SIG-M5 treated with dmso at 0.1 percent for 504 hours (cell line): ENCODE data around the gene LCN12.

Experiments
- DNase-seq: peaks from one replicate; lab custom pipeline; 2025; ENCODE audit not compliant: unreplicated experiment; lab: John Stamatoyannopoulos, UW

Gene LCN12, protein sequence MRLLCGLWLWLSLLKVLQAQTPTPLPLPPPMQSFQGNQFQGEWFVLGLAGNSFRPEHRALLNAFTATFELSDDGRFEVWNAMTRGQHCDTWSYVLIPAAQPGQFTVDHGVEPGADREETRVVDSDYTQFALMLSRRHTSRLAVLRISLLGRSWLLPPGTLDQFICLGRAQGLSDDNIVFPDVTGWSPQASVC

DNA sequence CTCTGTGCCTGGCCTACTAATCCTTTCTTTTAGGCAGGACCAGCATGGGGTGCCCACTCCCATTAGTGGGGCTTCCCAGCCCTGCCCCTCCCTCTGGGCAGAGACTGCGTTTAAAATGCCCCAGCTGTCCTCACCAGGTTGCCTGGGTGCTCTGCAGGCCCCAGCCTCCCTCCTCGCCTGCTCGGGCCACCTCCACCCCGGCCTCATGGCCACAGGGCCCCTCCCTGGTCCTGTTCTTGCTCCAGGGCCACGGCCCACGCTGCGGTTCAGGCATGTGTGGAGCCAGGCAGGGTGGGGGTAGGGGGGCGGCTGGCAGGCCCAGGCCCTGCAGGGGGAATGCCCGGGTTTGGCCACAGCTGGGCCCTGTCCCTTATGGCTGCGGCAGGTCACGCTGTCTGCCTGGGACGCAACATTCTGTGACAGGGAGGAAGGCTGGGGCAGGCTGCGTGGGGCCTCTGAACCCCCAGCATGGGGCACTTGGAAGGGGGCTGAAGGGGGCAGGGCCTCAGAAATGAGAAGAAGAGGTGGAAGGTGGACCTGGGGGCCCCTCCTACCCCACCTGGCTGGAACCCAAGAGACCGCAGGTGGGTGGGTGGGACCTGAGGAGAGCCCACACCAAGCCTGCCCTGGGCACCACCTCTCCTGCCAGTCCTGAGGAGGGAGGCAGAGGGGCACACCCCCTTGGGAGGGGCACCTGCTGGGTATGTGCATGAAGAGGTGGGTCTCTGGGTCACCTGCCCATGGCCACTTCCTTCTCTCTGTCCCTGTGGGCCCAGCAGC, at the start of gene LCN12:
Gene LCN12 (plus strand): TSS at position 733 of the 780 bp plus-strand sequence. CDS start 55 bp downstream, outside the sequence.
- DNase-seq: no peak

DNA sequence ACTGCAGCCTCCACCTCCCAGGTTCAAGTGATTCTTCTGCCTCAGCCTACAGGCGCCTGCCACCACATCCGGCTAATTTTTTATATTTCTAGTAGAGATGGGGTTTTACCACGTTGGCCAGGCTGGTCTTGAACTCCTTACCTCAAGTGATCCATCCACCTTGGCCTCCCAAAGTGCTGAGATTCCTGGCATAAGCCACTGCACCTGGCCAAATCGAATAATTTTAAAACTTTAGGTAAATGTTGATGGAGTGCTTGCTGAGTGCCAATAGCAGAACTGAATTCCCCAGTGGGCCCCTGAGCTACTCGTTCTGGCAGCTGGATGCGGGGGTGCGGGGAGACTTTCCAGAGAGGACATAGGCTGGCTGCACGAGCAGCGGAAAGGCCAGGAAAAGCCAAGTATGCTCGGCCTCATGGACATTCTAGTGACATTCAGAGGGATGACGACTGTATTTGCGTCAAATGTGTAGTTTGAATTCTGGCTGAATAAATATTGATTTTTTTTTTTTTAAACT, 49.0 kb upstream of the LCN12 start:
- DNase-seq: no peak

DNA sequence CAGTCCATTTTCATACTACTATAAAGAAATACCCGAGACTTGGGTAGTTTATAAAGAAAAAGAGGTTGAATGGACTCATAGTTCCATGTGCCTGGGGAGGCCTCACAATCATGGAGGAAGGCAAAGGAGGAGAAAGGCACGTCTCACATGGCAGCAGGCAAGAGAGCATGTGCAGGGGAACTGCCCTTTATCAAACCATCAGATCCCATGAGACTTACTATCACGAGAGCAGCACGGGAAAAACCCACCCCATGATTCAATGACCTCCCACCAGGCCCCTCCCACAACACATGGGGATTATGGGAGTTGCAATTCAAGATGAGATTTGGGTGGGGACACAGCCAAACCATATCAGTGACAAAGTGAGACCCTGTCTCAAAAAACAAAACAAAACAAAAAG, 45.8 kb upstream of the LCN12 start:
- DNase-seq: no peak

DNA sequence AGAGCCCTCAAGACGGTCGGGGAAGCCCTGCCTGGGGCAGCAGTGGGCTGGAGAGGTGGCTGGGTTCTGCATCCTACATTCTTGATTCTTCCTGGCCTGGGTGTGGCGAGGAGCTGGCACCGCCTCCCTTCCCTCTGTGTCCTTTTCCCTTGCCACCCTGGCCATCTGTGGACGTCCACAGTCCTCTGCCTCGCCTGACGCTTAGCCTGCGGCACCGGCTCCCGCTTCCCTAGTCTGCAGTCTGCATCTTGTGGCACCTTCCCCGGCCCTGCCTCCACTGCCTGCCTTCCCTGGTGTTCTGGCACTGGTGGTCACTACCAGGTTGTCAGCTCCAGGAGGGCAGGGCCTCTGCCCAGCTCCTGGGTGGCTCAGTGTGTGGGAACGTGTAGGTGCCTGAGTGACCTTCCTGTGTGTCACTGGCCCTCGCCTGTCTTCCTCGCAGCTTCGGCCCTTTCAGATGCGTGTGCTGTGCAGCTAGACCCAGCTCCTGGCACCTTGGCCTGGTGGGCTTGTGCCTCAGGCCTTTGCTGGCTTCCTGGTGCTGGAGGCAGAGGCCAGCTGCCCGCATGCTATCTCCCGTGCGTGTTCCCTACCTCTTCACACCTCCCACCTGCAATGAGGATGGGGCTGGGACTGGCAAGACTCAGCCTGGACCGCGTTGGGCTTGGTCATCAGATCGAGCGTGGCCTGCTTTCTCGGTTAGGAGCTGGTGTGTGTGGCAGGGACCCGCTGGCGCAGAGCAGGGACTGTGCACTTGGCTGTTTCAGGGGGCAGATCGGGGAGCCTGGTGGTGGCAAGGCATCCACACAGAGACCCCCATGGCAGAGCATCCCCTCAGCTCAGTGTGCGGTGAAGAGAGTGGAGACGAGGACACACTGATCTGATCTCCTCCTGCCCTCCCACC, 44.8 kb upstream of the LCN12 start:
- DNase-seq: no peak

DNA sequence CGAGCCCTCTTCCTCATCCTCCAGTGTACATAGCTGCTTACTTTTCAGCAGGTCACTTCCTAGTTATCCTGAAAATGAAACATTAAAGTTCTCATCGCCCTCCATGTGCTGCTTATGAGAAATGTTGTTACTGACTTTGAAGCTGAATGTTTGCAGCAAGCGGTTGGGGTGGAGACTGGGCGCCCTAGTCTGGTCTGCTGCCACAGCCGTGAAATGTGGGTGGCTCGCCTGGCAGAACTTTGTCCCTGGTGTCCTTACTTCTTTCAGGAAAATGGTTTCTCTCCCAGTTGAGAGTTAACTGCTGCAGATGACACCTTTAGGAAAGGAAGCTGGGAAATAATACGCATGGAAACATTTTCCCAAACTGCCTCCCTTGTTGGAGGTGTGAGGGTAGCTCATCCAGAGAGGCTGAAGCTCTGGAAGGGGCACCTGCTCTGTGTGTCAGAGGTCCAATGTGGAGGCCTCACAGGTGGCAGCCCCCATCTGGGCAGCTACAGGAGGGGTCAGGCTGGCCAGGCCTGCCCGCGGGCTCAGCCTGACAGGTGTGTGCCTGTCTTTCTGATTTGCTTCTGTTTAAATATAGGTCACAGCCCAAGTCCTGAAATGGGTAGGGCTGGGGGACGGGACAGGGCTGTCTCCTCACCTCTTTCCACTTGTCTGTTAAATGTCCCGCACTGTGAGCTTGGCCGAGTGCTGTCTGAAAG, 41.7 kb upstream of the LCN12 start:
- DNase-seq: no peak

DNA sequence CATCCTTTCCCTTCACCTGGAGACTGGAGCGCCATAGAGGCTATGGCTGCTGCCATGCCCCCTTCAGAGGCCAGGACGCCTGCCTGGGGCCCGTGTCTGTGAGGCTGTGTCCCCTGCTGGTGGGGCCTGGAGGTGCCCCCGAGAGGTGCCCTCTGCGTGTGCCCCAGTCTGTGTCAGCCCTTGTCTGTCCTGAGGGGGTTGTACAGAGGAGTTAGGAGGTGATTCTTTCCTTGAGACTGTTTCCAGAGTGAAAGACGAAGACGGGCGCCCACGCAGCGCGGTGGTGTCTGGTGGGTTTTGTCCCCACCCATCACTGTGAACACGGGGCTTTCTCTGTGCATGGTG, 41.2 kb upstream of the LCN12 start:
- DNase-seq: no peak

DNA sequence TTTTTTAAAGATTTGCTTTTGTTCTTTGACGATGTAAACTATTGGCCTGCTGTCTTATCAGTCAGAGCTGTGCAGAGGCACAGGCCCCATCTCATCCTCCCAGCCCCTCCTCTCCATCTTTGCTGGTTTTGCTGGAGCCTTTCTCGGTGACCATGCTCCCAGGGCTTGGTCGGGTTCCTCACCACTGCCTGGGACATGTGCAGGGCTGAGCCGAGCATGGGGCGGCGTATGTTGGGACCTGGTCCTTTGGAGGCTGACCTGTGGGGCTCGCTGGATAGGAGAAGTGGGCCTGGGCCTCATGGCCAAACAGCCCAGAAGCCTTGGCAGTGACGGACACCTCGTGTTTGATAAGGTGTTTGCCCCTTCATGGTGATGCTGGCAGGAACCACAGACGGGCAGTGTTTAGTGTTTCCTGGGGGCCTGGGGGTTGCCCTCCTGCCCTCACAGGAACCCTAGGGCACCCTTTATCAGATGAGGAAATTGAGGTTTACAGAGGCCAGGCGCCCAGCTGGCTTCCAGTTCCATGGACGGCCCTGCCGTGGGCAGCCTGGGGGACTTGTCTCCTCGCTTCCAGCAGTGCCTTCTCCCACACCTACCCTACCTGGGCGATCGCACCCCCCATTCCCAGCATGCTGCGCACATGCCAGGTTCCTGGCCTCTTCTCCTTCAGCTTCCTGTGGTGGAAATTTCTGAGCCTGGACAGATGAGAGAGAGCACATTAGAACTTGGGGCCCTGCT, 38.2 kb upstream of the LCN12 start:
- DNase-seq: no peak

DNA sequence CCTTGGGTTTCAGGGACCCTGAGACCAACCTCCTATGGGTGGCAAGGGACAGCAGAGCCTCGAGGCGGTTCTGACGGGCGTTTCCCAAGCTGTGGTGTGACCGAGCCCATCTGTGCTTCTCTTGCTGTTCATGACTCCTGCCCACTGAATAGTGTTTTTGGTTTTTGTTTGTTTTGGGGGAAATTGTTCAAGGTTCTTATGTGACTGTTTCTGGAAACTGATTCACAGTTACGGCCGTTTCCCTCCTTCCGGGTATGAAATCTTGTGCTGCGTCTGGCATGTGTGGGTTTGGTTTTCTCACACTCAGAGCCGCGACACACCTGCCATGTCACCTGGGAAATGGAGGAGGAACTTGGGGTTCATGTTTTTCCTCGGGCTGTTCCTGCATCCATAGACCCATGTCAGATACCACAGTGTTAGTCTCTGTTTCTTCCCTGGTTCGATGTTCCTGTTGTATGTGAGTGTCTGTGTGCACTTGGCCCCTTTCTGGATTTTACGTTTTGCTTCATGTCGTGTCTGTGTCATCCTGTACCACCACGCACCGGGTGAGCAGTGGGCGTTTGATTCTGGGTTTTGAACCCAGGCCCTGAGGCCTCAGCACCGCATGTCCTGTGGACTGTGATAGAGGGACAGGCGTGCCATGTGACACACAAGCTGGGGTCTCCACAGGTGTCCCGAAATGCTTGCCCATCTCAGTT, 36.3 kb upstream of the LCN12 start:
- DNase-seq: no peak

DNA sequence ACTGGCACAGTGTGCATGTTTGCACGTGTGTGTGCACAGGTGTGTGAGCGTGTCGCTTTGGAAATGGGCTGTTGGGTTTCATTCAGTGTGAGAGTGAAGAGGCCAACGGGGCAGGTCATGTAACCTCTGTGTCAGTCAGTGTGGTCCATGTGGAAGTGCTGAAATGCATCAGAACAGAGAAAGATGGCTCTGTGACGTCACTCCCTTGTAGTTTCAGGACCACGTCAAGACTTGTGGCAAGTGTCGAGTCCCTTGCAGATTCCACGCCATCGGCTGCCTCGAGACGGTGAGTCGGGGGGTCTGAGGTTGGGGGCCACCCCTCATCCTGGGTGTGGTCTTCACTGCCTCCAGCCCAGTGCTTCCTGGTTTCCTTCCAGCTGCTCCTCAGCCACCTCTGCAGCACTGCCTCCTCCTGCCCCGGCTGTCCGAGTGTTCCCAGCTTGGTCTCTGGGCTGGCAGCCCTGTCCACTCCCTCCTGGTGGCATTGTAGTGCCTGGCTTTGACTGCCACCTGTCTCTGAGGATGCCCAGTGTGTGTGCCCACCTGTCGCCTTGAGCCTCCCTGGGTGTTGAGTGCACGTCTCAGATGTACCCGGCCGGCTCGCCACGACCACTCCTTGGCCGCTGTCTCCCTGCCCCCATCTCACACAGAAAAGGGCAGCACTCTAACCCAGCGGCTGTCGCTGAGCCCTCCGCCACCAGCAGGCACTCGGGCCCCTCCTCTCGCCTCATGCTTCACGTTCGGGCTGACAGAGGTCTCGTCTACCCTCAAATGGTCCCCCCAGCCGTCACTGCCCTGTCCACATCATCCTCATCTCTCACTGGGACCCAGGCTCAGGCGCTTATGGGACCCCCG, 35.5 kb upstream of the LCN12 start:
- DNase-seq: no peak

DNA sequence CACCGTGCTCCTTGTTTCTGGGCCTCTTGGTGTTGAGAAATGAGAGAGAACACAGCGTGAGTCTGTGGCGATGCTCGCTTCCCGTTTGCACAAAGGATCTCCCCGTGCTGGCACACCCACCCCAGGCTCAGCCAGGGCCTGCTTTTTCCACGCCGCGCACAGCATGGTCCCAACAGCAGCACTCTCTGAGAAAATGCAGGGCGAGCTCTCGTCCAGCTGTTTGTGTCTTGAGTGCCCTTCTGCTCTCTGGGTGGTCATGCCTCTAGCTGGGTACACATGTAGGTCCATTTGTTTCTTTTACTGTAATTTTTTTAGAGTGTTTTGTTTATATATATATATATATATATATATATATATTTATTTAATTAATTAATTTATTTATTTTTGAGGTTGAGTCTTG, 34.2 kb upstream of the LCN12 start:
- DNase-seq: no peak

DNA sequence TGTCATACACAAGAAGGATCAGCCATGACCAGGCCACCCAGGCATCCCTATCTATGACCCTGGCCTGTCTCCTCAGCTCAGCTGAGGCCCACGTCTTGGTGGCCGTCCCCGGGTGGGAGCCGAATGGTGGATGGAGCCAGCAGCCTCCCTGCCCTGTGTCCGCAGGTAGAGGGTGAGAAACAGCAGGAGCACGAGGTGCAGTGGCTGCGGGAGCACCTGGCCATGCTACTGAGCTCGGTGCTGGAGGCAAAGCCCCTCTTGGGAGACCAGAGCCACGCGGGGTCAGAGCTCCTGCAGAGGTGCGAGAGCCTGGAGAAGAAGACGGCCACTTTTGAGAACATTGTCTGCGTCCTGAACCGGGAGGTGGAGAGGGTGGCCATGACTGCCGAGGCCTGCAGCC, 32.0 kb upstream of the LCN12 start:
- DNase-seq: no peak

DNA sequence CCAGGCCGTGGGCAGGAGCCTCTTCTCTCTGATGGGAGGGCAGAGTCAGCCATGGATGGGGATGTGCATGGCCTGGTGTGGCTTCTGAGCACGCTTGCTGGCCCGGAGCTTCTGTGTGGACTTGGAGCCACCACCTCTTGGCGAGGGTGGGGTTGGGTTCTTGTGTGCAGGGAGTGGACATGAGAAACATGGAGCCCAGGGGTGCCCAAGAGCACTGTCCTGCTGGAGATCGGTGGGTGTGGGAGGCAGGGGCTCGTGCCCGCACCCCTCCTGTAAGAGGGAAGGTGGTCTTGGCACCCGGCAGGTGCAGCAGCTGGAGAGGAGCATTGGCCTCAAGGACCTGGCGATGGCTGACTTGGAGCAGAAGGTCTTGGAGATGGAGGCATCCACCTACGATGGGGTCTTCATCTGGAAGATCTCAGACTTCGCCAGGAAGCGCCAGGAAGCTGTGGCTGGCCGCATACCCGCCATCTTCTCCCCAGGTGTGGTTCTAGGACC, 31.3 kb upstream of the LCN12 start:
- no peak for DNase-seq

DNA sequence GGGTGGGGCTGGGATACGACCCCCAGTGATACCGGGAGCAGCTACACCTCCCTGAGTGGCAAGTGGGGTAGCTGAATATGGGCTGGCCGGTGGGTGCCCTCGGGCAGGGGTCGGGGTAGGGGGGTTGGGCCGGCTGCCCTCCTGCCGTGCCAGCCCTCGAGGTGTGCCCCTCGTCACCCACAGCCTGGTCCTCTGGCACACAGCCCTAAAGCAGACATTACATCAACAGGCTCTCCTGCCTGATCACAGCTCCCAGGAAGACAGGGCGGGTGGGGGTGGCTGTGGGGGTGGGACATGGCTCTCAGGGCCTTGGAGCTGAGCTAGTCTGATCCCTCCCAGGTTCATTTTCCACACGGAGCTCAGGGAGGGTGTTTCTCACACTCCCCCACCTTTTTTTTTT, 30.8 kb upstream of the LCN12 start:
- no peak for DNase-seq

DNA sequence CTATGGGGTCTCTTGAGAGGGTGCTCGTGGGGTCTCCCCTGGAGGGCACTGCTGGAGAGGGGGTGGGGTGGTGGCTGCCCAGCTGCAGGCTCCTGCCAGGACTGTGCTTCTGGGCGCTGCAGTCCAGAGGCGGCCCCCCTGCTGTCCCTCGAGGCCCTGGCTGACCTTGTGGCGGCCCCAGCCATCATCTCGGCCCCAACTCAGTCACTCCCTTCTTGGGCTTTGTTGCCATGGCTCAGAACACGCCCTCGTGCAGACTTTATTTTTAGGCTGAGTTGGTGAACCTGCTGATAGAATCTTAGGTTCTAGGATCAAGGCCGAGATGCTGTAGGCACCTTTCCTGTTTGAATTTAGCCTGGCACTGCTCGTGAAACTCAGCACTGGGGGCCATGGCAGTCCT, 30.4 kb upstream of the LCN12 start:
- DNase-seq: no peak

DNA sequence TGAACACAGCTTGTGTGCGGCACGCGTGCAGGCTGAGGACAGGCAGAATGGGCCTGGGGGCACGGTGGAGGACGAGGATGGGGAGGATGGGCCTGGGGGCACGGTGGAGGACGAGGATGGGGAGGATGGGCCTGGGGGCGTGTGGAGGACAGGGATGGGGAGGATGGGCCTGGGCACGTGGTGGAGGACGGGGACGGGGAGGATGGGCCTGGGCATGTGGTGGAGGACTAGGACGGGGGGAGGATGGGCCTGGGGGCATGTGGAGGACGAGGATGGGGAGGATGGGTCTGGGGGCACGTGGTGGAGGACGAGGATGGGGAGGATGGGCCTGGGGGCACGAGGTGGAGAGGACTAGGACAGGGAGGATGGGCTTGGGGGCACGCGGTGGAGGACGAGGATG, 29.5 kb upstream of the LCN12 start:
- no peak for DNase-seq

DNA sequence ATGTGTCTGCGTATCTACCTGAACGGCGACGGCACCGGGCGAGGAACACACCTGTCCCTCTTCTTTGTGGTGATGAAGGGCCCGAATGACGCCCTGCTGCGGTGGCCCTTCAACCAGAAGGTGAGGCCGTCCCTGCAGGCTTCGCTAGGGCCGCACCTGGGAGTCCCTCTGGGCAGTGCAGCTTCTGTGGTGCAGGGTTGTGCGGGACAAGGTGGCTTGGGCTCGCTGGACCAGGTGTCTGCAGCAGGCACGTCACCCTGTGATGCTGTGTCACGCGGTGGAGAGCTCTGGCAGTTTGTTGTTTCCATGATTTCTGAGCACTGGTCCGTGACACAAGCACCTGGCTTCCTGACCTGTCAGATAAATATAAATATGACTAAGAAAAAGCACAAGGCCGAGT, 28.2 kb upstream of the LCN12 start:
- DNase-seq: no peak

DNA sequence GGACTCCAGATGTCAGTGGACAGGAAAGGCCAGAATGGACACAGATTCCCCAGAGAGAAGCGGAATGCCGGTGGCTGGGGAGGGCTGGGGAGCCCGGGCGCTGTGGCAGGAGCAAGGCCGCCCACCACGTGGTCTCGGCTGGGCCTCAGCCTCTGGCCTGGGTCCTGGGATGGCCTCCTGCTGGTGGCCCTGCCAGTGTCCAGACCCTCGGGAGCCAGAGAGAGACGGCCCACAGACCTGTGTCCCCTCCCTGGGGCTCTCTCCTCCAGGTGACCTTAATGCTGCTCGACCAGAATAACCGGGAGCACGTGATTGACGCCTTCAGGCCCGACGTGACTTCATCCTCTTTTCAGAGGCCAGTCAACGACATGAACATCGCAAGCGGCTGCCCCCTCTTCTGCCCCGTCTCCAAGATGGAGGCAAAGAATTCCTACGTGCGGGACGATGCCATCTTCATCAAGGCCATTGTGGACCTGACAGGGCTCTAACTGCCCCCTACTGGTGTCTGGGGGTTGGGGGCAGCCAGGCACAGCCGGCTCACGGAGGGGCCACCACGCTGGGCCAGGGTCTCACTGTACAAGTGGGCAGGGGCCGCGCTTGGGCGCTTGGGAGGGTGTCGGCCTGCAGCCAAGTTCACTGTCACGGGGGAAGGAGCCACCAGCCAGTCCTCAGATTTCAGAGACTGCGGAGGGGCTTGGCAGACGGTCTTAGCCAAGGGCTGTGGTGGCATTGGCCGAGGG, 26.5 kb upstream of the LCN12 start:
- no peak for DNase-seq

DNA sequence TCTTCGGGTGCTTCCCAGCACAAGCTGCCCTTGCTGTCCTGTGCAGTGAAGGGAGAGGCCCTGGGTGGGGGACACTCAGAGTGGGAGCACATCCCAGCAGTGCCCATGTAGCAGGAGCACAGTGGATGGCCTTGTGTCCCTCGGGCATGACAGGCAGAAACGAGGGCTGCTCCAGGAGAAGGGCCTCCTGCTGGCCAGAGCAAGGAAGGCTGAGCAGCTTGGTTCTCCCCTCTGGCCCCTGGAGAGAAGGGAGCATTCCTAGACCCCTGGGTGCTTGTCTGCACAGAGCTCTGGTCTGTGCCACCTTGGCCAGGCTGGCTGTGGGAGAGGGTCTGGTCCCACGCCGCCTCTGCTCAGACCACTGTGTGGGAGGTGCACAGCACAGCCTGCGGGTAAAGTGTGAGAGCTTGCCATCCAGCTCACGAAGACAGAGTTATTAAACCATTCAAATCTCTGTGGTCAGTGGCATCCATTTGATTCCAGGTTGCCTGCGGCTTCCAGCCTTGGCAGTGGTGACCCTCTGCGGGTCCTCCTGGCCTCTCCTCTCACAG, 25.8 kb upstream of the LCN12 start:
- DNase-seq: no peak
